ENCODE measurements around the gene RAD1.
A peak's percentile ranks its signal among the peaks of the same experiment; 100 is the strongest.
"Not testable (repeated sequence)": the region's sequence is repeated elsewhere in the genome, so short reads cannot be mapped to it uniquely, and the experiment has no call there.

RAD1 gene

GRCh38 chr5:34915139-34915855 is at the start of gene RAD1, which contains the start of gene BRIX1:
RAD1 (minus strand) TSS chr5:34915504; CDS start chr5:34914892, 612 bp downstream.
BRIX1 (plus strand) TSS chr5:34915711; CDS start chr5:34915739, 28 bp downstream.
- peak; percentile 98 for DNase-seq

GRCh38 chr5:34959323-34959722 is 44.0 kb upstream of the RAD1 start:
- DNase-seq: no peak

GRCh38 chr5:34957857-34958690 is 42.8 kb upstream of the RAD1 start:
- DNase-seq: no peak

DNA sequence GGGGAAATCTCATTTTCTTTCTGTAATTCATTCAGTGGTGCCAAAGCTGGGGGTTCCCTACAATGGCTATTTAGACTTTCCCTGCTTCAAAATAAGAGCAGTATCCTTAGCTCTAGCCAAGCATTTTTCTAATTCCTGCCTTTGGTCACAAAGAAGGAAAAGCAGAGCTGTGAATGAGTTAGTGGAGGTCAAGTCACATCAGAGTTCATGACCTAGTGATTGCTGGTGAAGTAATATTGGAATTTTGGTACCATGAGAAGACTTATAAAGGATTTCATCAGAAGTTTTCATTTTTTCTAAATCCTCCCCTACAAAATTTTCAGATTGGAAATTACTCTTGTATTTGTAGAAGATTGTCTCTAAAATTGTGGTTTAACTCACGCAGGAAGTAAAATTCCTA is 42.0 kb upstream of the RAD1 start:
- DNase-seq: no peak

GRCh38 chr5:34944460-34945047 is 29.2 kb upstream of the RAD1 start:
- no peak for DNase-seq

- no peak for DNase-seq
Observed at GRCh38 chr5:34944044-34944443, 28.7 kb upstream of the RAD1 start.

DNA sequence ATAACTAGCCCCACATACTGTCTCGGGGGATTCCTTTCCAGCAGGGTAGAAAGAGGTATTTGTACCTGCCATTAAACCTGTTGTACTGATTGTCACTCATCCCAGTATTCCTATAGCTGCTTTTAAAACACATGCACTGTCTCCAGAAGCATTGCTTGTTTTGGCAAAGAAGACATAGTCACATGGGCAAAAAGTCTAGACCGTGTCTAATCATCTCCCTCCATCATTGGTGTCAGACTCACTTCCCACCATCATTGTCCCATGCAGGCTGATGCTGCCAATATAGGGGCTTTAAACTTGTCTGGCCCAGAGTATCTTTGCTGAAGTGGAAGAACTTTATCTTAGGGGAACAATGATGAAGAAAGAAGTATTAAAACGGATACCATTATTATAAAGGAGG is 26.6 kb upstream of the RAD1 start:
- DNase-seq: no peak

DNA sequence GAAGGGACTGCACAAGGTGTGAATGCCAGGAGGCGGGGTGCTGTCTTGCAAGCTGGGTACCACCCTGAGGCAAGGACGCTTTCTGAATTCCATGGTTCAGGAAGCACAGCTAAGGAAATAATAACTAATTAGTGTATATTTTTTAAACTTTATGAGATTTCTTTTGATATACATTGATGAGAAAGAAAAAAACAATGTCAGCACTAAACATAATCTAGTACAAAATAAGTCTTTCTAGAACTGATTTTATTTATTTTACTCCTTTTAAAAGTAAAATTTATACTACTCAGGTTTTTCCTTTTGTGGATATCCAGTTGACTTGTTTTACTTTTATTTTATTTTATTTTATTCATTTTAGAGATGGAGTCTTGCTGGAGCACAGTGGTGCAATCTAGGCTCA is 17.6 kb upstream of the RAD1 start:
- no peak for DNase-seq

- no peak for DNase-seq
Observed at GRCh38 chr5:34930870-34931269, 15.6 kb upstream of the RAD1 start.

DNA sequence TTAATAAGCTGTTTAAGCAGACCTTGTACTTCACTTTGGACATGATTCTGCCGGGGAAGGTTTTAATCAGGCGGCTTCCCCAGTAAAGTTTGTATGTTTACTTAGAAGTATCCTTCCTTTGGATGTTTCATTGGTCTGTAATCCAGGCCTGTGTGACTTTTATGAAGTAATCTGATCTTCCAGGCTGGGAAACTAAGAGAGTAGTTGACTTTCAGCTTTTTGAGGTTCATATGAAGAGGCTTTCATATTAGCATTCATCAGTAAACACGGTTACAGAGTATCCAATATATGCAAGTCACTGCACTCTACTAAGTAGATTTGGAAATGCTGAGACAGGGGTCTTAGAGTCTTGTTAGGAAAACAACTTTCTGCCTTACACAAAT is 15.1 kb upstream of the RAD1 start:
- no peak for DNase-seq

DNA sequence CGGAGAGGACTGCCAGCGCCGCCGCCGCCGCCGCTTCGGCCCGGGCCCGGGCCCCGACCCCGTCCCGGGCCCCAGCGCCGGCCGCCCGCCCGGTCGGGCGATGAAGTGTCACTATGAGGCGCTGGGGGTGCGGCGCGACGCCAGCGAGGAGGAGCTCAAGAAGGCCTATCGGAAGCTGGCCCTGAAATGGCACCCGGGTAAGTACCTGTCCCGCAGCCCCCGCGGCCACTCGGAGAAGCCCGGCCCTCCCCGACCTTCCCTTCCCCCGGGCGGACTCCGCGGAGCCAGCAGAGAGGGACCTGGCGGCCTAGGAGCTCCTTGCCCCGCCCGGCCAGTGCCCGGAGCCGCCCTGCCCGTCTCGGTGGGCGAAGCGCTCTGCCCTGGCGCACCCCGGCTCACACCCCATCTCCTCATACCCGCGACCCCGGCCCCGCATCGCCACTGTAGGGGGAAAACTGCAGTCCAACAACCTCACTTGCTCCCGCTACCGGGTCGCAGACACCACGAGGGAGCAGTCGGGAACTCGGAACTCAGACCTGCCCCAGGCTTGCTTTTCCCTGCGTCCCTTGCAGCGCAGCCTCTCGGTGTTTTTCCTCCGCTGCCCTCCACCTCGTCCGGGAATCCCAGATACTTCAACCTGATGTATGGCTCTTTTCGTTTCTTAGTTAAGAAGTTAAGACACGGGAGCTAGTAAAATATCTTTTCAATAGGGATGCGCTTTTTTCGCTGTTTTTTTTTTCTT is 14.6 kb upstream of the RAD1 start:
- DNase-seq: peak; percentile 90

DNA sequence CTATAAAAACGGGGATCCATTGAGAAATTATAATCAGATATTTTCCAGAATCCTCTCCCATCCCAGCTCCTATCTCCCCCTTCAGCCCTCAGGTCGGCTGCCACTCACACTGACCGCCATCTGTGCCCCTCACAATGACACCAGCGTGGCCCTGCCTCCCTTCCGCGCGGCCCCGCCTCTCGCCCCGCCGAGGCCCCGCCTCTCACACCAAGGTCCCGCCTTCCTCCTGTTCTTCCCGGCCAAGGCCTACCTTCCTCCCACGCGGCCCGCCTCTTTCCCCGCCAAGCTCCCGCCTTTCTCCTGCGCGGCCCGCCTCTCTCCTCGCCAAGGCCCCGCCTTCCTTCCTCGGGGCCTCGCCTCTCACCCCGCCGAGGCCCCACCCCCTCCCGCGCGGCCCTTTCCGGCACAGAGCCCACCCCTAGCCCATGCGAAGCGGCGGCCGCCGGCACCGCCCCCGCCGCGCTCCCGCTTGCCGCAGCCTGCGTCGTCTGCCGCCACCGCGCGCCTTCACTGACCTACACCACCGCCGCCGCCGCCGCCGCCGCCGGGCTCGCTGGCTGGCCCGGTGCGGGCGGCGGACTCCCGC is 13.9 kb upstream of the RAD1 start, which contains the start of gene DNAJC21:
DNAJC21 (plus strand) TSS at position 426 of the 586 bp plus-strand sequence. CDS start 261 bp downstream, outside the sequence.
- DNase-seq: peak; percentile 99

- no peak for DNase-seq
Observed at GRCh38 chr5:34928267-34928666, 13.0 kb upstream of the RAD1 start.

- no peak for DNase-seq
Observed at GRCh38 chr5:34927785-34928184, 12.5 kb upstream of the RAD1 start.

DNA sequence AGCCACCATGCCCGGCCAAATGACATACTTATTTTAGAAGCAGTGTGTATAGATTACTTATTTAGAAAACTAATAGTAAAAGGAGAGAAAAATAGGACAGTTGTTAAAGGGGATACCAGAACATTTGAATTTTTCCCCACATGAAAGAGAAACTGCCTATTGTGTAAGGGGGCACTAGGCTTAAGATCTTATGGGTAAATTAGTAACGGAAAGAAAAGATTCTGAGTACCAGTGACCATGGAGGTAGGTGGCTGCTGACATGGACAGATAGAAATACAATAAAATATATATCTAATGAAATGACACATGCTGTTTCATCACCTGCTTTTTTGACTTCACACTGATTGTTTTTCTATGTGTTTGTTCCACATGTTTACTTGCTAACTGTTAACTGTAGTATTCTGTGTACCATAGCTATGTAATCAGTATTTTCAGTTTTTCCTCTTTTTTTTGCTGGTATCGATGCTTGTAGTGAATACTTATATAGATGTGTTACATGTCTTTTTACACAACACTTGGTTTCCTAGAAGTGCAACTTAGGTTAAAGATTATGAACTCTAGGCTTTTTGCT is 11.1 kb upstream of the RAD1 start:
- no peak for DNase-seq

- no peak for DNase-seq
Observed at GRCh38 chr5:34924462-34924765, 9.1 kb upstream of the RAD1 start.

- DNase-seq: no peak
Observed at GRCh38 chr5:34923694-34924461, 8.6 kb upstream of the RAD1 start.

DNA sequence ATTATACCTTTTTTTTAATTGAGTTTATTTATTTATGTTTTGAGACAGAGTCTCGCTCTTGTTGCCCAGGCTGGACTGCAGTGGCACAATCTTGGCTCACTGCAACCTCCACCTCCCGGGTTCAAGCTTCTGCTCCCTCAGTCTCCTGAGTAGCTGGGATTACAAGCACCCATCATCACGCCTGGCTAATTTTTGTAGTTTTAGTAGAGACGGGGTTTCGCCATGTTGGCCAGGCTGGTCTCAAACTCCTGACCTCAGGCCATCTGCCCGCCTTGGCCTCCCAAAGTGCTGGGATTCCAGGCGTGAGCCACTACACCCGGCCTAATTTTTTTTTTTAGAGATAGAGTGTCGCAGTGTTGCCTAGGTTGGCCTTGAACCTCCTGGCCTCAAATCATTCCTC is 8.0 kb upstream of the RAD1 start:
- not testable (repeated sequence) for DNase-seq

- no peak for DNase-seq
Observed at GRCh38 chr5:34919077-34919476, 3.8 kb upstream of the RAD1 start.

DNA sequence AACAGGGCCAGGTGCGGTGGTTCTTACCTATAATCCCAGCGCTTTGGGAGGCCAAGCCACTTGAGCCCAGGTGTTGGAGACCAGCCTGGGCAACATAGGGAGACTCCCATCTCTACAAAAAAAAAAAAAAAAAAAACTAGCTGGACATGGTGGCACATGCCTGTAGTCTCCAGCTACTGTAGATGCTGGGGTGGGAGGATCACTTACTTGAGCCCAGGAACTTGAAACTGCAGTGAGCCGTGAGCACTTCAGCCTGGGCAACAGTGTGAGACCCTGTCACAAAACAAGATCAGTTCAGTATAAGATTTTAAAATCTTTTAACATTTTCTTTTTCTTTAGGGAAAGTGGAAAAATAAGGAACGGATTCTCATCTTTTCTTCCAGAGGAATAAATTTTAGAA is 2.7 kb upstream of the RAD1 start:
- DNase-seq: no peak

DNA sequence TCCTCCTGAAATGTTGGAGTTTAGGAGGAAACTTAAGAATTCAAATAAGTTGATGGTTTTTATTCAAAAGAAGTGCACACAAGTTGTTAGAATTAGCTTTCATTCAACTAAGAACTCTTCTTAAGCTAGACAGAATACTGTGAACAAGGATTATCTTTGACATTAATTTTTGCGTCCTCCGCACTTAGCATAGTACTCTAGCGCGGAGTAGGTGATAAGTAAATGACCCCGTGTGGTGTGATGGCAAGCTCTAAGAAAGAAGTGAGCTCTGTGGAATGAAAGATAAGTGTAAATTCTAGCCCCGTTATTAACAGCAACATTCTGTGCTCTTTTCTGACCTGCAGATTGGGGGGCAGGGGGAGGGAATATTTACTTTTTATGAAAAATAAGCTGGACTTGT is 1.2 kb upstream of the RAD1 start:
- DNase-seq: no peak

- DNase-seq: no peak
Observed at GRCh38 chr5:34915856-34916192, 520 bp upstream of the RAD1 start.
